IPS-18c (cell line): Measurements from ENCODE around the gene MICU1.
"Not testable (repeated sequence)": the region's sequence is repeated elsewhere in the genome, so short reads cannot be mapped to it uniquely, and the experiment has no call there.

Experiments
- H3K4me3 ChIP-seq: 2 replicates; pipeline ENCODE4 v1.7.0; 2013; ENCODE audit warnings: low read depth, mild to moderate bottlenecking, low read length, moderate library complexity; ENCODE audit not compliant: insufficient read depth
- H3K9me3 ChIP-seq: one replicate; pipeline ENCODE4 v1.6.1; 2013; ENCODE audit warnings: mild to moderate bottlenecking, low read length, moderate library complexity; ENCODE audit not compliant: control insufficient read depth, insufficient read depth

Gene MICU1

GRCh38 chr10:72588266-72588665 is 37.6 kb downstream of the MICU1 start:
- Histone ChIP-seq H3K9me3 (no peaks in the 10 kb centered on the region), H3K4me3 (no peak overlapping the region)

GRCh38 chr10:72587568-72587967 is 38.3 kb downstream of the MICU1 start:
- Histone ChIP-seq H3K4me3 (no peak overlapping the region), H3K9me3 (no peaks in the 10 kb centered on the region)

- no peaks in the 10 kb centered on the region for H3K9me3 ChIP-seq
These were observed 51.2 kb downstream of the MICU1 start for GRCh38 chr10:72574636-72575035.

GRCh38 chr10:72573079-72573478 is 52.8 kb downstream of the MICU1 start:
- Histone ChIP-seq H3K9me3 (no peaks in the 10 kb centered on the region), H3K4me3 (no peak overlapping the region)

More at GRCh38 chr10:72574636-72575035, 51.2 kb downstream of the MICU1 start:
- no peak overlapping the region for H3K4me3 ChIP-seq

- Histone ChIP-seq H3K9me3 (no peaks in the 10 kb centered on the region), H3K4me3 (no peak overlapping the region)
These were observed 57.8 kb downstream of the MICU1 start for GRCh38 chr10:72567889-72568640.

- no peaks in the 10 kb centered on the region for H3K9me3 ChIP-seq
- H3K4me3 ChIP-seq, result no peak overlapping the region
These were observed 58.5 kb downstream of the MICU1 start for GRCh38 chr10:72567421-72567820.

- Histone ChIP-seq H3K9me3 (no peaks in the 10 kb centered on the region), H3K4me3 (no peak overlapping the region)
These were observed 61.3 kb downstream of the MICU1 start for GRCh38 chr10:72564596-72564995.

- no peak overlapping the region for H3K4me3 ChIP-seq
- no peaks in the 10 kb centered on the region for H3K9me3 ChIP-seq
These were observed 62.4 kb downstream of the MICU1 start for GRCh38 chr10:72563327-72563932.

- Histone ChIP-seq H3K4me3 (no peak overlapping the region), H3K9me3 (no peaks in the 10 kb centered on the region)
These were observed 64.1 kb downstream of the MICU1 start for GRCh38 chr10:72561745-72562166.

GRCh38 chr10:72557362-72557761 is 68.5 kb downstream of the MICU1 start:
- no peak overlapping the region for H3K4me3 ChIP-seq
- no peaks in the 10 kb centered on the region for H3K9me3 ChIP-seq

GRCh38 chr10:72552857-72553256 is 73.0 kb downstream of the MICU1 start:
- Histone ChIP-seq H3K9me3 (no peaks in the 10 kb centered on the region), H3K4me3 (no peak overlapping the region)

GRCh38 chr10:72550239-72550638 is 75.6 kb downstream of the MICU1 start:
- Histone ChIP-seq H3K9me3 (no peaks in the 10 kb centered on the region), H3K4me3 (no peak overlapping the region)

- H3K9me3 ChIP-seq, result peaks cover 3% of the 10 kb centered on the region
- no peak overlapping the region for H3K4me3 ChIP-seq
These were observed 80.3 kb downstream of the MICU1 start for GRCh38 chr10:72545546-72545945.

GRCh38 chr10:72543855-72544254 is 82.0 kb downstream of the MICU1 start:
- H3K9me3 ChIP-seq, H3K4me3 ChIP-seq: not testable (repeated sequence)

- Histone ChIP-seq H3K4me3 (no peak overlapping the region), H3K9me3 (peaks cover 3% of the 10 kb centered on the region)
These were observed 83.5 kb downstream of the MICU1 start for GRCh38 chr10:72542396-72542815.

- no peak overlapping the region for H3K4me3 ChIP-seq
- peaks cover 3% of the 10 kb centered on the region for H3K9me3 ChIP-seq
These were observed 84.5 kb downstream of the MICU1 start for GRCh38 chr10:72541337-72541736.

- Histone ChIP-seq H3K4me3 (no peak overlapping the region), H3K9me3 (peaks cover 3% of the 10 kb centered on the region)
These were observed 85.6 kb downstream of the MICU1 start for GRCh38 chr10:72540193-72540807.

GRCh38 chr10:72539137-72539536 is 86.7 kb downstream of the MICU1 start:
- H3K9me3 ChIP-seq, result peaks cover 3% of the 10 kb centered on the region

More at GRCh38 chr10:72539137-72539536, 86.7 kb downstream of the MICU1 start:
- H3K4me3 ChIP-seq, result no peak overlapping the region
